HG02763 (cell line): Measurements from ENCODE around the gene AUTS2.

Experiments used
- ATAC-seq: cut with Tn5 transposase; IDR thresholded peaks from one replicate; pipeline ENCODE4 v1.9.1; 2021; ENCODE audit warnings: mild to moderate bottlenecking, moderate library complexity; ENCODE audit not compliant: unreplicated experiment

The AUTS2 gene

GRCh38 chr7:69919426-69920111, 321.3 kb downstream of the AUTS2 start:
- ATAC-seq = no peak

- ATAC-seq = no peak
Measured at GRCh38 chr7:69920797-69921196, 322.5 kb downstream of the AUTS2 start.

- ATAC-seq = no peak
Measured at GRCh38 chr7:69922026-69922803, 323.9 kb downstream of the AUTS2 start.

- no peak for ATAC-seq
Measured at GRCh38 chr7:69927461-69927860, 329.2 kb downstream of the AUTS2 start.

- ATAC-seq = no peak
Measured at GRCh38 chr7:69928621-69929020, 330.3 kb downstream of the AUTS2 start.

GRCh38 chr7:69929622-69930021, 331.3 kb downstream of the AUTS2 start:
- no peak for ATAC-seq

GRCh38 chr7:69932034-69932628, 333.9 kb downstream of the AUTS2 start:
- ATAC-seq = no peak

GRCh38 chr7:69934144-69934903, 336.0 kb downstream of the AUTS2 start:
- no peak for ATAC-seq

- ATAC-seq = no peak
Measured at GRCh38 chr7:69935107-69935506, 336.8 kb downstream of the AUTS2 start.

GRCh38 chr7:69937097-69937496, 338.8 kb downstream of the AUTS2 start:
- ATAC-seq = no peak

GRCh38 chr7:69939317-69939716, 341.0 kb downstream of the AUTS2 start:
- no peak for ATAC-seq

- ATAC-seq = no peak
Measured at GRCh38 chr7:69941077-69941651, 342.9 kb downstream of the AUTS2 start.

- no peak for ATAC-seq
Measured at GRCh38 chr7:69942573-69942972, 344.3 kb downstream of the AUTS2 start.

GRCh38 chr7:69946901-69947300, 348.6 kb downstream of the AUTS2 start:
- no peak for ATAC-seq

GRCh38 chr7:69947998-69948397, 349.7 kb downstream of the AUTS2 start:
- ATAC-seq = no peak

GRCh38 chr7:69949122-69949521, 350.8 kb downstream of the AUTS2 start:
- ATAC-seq = no peak

GRCh38 chr7:69951458-69951857, 353.2 kb downstream of the AUTS2 start:
- ATAC-seq = no peak

GRCh38 chr7:69953136-69954067, 355.1 kb downstream of the AUTS2 start:
- no peak for ATAC-seq

- no peak for ATAC-seq
Measured at GRCh38 chr7:69956541-69956940, 358.3 kb downstream of the AUTS2 start.

- ATAC-seq = no peak
Measured at GRCh38 chr7:69957661-69958060, 359.4 kb downstream of the AUTS2 start.
